Neural cell (in vitro differentiated cells): ENCODE measurements around the gene COL4A4.

Experiments used
- CTCF ChIP-seq: fragments of 450-650 bp; IDR thresholded peaks from 2 replicates; pipeline ENCODE4 v1.5.1; 2014; ENCODE audit warnings: antibody characterized with exemption, mild to moderate bottlenecking, moderate library complexity; ENCODE audit not compliant: poor library complexity, severe bottlenecking
- EP300 ChIP-seq: fragments of 450-650 bp; conservative IDR thresholded peaks from 2 replicates; pipeline ENCODE4 v1.6.1; 2014; ENCODE audit warnings: antibody characterized with exemption, mild to moderate bottlenecking, moderate library complexity; ENCODE audit not compliant: poor library complexity, severe bottlenecking
- EZH2 ChIP-seq: fragments of 200-600, 300-800 bp; shearing (Covaris generic), sonication (generic); IDR thresholded peaks from 2 replicates; pipeline ENCODE4 v1.6.1; 2014; ENCODE audit warnings: antibody characterized with exemption, low read length, borderline replicate concordance, mild to moderate bottlenecking; ENCODE audit not compliant: insufficient read depth, poor library complexity, severe bottlenecking
- RAD21 ChIP-seq: fragments of 450-650 bp; conservative IDR thresholded peaks from 2 replicates; pipeline ENCODE4 v1.6.1; 2014; ENCODE audit warnings: antibody characterized with exemption, mild to moderate bottlenecking, moderate library complexity
- REST ChIP-seq: IDR thresholded peaks from 2 replicates; pipeline ENCODE4 v1.6.1; 2012; ENCODE audit warnings: borderline replicate concordance
- SMC3 ChIP-seq: fragments of 450-650 bp; conservative IDR thresholded peaks from 2 replicates; pipeline ENCODE4 v1.6.1; 2014; ENCODE audit warnings: antibody characterized with exemption, mild to moderate bottlenecking, moderate library complexity; ENCODE audit not compliant: poor library complexity
- TAF1 ChIP-seq: IDR thresholded peaks from 2 replicates; pipeline ENCODE4 v1.6.1; 2012; ENCODE audit warnings: low read depth

GRCh38 chr2:226991663-226992062 lies 172.3 kb downstream of the COL4A4 start:
- no peak for TF ChIP-seq CTCF
- no peak for TF ChIP-seq TAF1
- no peak for TF ChIP-seq SMC3
- no peak for TF ChIP-seq REST
- TF ChIP-seq RAD21 = no peak
- no peak for TF ChIP-seq EZH2
- no peak for TF ChIP-seq EP300
